CD4-positive, alpha-beta T cell treated with Interleukin-6 for 4 hours (primary cell): ENCODE data around the gene IGDCC3.

Source experiments
- DNase-seq: peaks from one replicate; pipeline ENCODE4 v3.0.0-alpha.2; 2020; ENCODE audit warnings: mixed read lengths

Gene IGDCC3

GRCh38 chr15:65386376-65386775 lies 8.6 kb upstream of the IGDCC3 start:
- DNase-seq, result no peak

GRCh38 chr15:65385870-65386258 lies 8.1 kb upstream of the IGDCC3 start:
- DNase-seq, result no peak

- peak; percentile 85 for DNase-seq
These were observed 7.4 kb upstream of the IGDCC3 start for GRCh38 chr15:65384895-65385869.

- DNase-seq, result no peak
These were observed 6.7 kb upstream of the IGDCC3 start for GRCh38 chr15:65384505-65384894.

GRCh38 chr15:65383991-65384390 lies 6.2 kb upstream of the IGDCC3 start:
- DNase-seq, result no peak

GRCh38 chr15:65383456-65383855 lies 5.7 kb upstream of the IGDCC3 start:
- DNase-seq, result no peak

- no peak for DNase-seq
These were observed 5.1 kb upstream of the IGDCC3 start for GRCh38 chr15:65382921-65383320.

GRCh38 chr15:65382146-65382491 lies 4.3 kb upstream of the IGDCC3 start:
- DNase-seq, result no peak

GRCh38 chr15:65381445-65382145 lies 3.8 kb upstream of the IGDCC3 start:
- no peak for DNase-seq

- no peak for DNase-seq
These were observed 2.2 kb upstream of the IGDCC3 start for GRCh38 chr15:65379986-65380385.

- no peak for DNase-seq
These were observed 462 bp downstream of the IGDCC3 start for GRCh38 chr15:65377105-65377975.

GRCh38 chr15:65376767-65377104 lies 1.1 kb downstream of the IGDCC3 start:
- no peak for DNase-seq

GRCh38 chr15:65375871-65376607 lies 1.8 kb downstream of the IGDCC3 start:
- DNase-seq, result no peak

GRCh38 chr15:65374821-65375401 lies 2.9 kb downstream of the IGDCC3 start:
- DNase-seq, result no peak

GRCh38 chr15:65374334-65374733 lies 3.5 kb downstream of the IGDCC3 start:
- no peak for DNase-seq

- no peak for DNase-seq
These were observed 4.6 kb downstream of the IGDCC3 start for GRCh38 chr15:65373163-65373651.

- DNase-seq, result no peak
These were observed 5.1 kb downstream of the IGDCC3 start for GRCh38 chr15:65372787-65373067.

GRCh38 chr15:65371976-65372786 lies 5.6 kb downstream of the IGDCC3 start:
- no peak for DNase-seq

GRCh38 chr15:65370885-65371284 lies 6.9 kb downstream of the IGDCC3 start:
- DNase-seq, result no peak

GRCh38 chr15:65369651-65370050 lies 8.2 kb downstream of the IGDCC3 start:
- DNase-seq, result no peak

GRCh38 chr15:65369212-65369547 lies 8.6 kb downstream of the IGDCC3 start:
- no peak for DNase-seq
